ENCODE measurements around the gene NFKBIL1.
A peak's percentile ranks its signal among the peaks of the same experiment; 100 is the strongest.
"Not testable (repeated sequence)": the region's sequence is repeated elsewhere in the genome, so short reads cannot be mapped to it uniquely, and the experiment has no call there.

Gene NFKBIL1

DNA sequence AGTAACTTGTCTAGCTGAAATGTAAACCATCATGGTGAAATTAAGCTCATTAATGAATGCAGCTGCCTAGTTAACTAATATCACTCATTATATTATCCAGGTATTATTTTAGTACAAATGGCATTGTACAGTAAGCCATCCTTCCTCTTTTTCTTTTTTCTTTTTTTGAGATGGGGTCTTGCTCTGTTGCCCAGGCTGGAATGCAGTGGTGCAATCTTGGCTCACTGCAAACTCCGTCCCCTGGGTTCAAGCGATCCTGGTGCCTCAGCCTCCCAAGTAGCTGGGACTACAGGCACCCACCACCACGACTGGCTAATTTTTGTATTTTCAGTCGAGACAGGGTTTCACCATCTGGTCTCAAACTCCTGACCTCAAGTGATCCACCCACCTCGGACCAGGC, 43.3 kb downstream of the NFKBIL1 start:
- not testable (repeated sequence) for H3K4me3 Mint-ChIP-seq, H3K27me3 Mint-ChIP-seq
- peaks cover 66% of the 10 kb centered on the region for H3K4me1 Mint-ChIP-seq

DNA sequence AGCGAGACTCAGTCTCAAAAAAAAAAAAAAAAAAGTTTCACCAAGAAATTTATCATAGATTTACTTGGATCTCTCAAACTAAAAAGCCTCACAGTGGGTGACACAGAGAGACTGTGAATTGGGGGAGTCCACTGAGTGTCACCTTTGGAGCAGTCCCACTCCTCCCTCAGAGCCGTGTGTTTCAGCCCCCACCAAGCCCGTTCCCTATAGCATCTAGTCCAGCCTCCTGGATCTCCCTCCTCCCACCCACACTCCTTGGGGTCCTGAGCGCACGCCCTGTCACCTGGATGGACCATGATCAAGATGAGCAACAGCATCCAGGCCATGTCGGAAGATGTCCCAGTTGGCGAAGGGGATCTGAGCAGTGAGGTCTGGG, 45.0 kb downstream of the NFKBIL1 start:
- H3K27ac Mint-ChIP-seq: peak overlapping the region; percentile 87
- H3K36me3 Mint-ChIP-seq (ENCODE audit: low read depth): no peaks in the 10 kb centered on the region
- H3K4me3 Mint-ChIP-seq: peak overlapping the region; percentile 70
- no peaks in the 10 kb centered on the region for H3K27me3 Mint-ChIP-seq
- ATAC-seq (no peak), DNase-seq (no peak)
- no peaks in the 10 kb centered on the region for H3K9me3 Mint-ChIP-seq
- H3K4me1 Mint-ChIP-seq: peaks cover 61% of the 10 kb centered on the region

More for the DNA sequence above, 43.3 kb downstream of the NFKBIL1 start:
- not testable (repeated sequence) for ATAC-seq; H3K9me3 Mint-ChIP-seq; H3K36me3 Mint-ChIP-seq (ENCODE audit: low read depth); H3K27ac Mint-ChIP-seq; DNase-seq

DNA sequence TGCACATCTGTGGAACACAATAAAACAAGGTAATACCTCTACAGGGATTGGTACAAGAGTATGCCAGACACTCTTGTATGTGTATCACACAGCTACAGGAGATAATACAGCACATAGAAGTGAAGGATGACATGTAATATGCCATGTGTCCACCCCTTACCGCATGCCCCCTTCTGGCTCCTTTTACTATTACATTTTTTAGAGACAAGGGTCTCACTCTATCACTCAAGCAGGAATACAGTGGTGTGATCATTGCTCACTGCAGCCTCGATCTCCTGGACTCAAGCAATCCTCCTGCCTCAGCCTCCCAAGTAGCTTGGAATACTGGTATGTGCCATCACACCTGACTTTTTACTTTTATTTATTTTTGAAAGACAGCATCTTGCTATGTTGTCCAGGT, 49.6 kb downstream of the NFKBIL1 start:
- peaks cover 47% of the 10 kb centered on the region for H3K4me1 Mint-ChIP-seq
- H3K4me3 Mint-ChIP-seq: no peak overlapping the region
- no peaks in the 10 kb centered on the region for H3K36me3 Mint-ChIP-seq (ENCODE audit: low read depth)
- no peaks in the 10 kb centered on the region for H3K27me3 Mint-ChIP-seq
- no peaks in the 10 kb centered on the region for H3K9me3 Mint-ChIP-seq
- peak; percentile 31 for DNase-seq
- no peak overlapping the region for H3K27ac Mint-ChIP-seq
- peak; percentile 77 for ATAC-seq

DNA sequence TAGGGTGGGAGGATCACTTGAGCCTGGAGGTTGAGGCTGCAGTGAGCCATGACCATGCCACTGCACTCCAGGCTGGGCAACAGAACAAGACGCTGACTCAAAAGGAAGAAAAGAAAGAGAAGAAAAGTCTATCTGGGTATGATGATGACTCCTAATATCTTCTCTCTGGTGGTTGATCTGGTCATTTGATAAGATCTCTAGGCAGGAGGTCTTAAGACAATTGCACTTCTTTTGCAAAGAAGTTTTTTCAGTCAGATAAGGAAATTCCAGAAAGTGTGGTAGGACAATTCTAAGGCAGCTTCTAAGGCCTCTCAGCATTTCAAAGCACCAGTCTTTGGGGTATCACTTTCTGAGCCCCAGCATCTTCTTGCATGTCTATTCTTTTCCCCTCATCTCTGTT, 59.9 kb downstream of the NFKBIL1 start:
- H3K27ac Mint-ChIP-seq: peak overlapping the region; percentile 44
- DNase-seq: no peak
- no peaks in the 10 kb centered on the region for H3K27me3 Mint-ChIP-seq
- H3K4me1 Mint-ChIP-seq: peaks cover 1% of the 10 kb centered on the region
- H3K4me3 Mint-ChIP-seq: no peak overlapping the region
- H3K36me3 Mint-ChIP-seq (ENCODE audit: low read depth): no peaks in the 10 kb centered on the region
- ATAC-seq: no peak
- no peaks in the 10 kb centered on the region for H3K9me3 Mint-ChIP-seq

All from activated naive CD8-positive, alpha-beta T cell treated with anti-CD3 and anti-CD28 coated beads, Interleukin-2, amount 50 U/mL, for 24 hours (primary cell).